OCI-M2 (cell line): ENCODE data around the gene C20orf144.

Source experiments
- DNase-seq: peaks from one replicate; lab custom pipeline; 2025; ENCODE audit not compliant: unreplicated experiment; lab: John Stamatoyannopoulos, UW

Gene C20orf144

GRCh38 chr20:33649201-33649681 is 12.9 kb upstream of the C20orf144 start:
- DNase-seq, result no peak

- no peak for DNase-seq
Observed at GRCh38 chr20:33650111-33650752, 11.9 kb upstream of the C20orf144 start.

- no peak for DNase-seq
Observed at GRCh38 chr20:33650753-33651561, 11.2 kb upstream of the C20orf144 start.

GRCh38 chr20:33651562-33652048 is 10.5 kb upstream of the C20orf144 start:
- no peak for DNase-seq

GRCh38 chr20:33653218-33653899 is 8.8 kb upstream of the C20orf144 start:
- DNase-seq, result peak; percentile 24

- no peak for DNase-seq
Observed at GRCh38 chr20:33653900-33654596, 8.1 kb upstream of the C20orf144 start.

GRCh38 chr20:33654680-33655161 is 7.4 kb upstream of the C20orf144 start:
- DNase-seq, result no peak

GRCh38 chr20:33655164-33655563 is 7.0 kb upstream of the C20orf144 start:
- DNase-seq, result no peak

GRCh38 chr20:33656010-33656782 is 5.9 kb upstream of the C20orf144 start:
- no peak for DNase-seq

- DNase-seq, result no peak
Observed at GRCh38 chr20:33656783-33657703, 5.1 kb upstream of the C20orf144 start.

- no peak for DNase-seq
Observed at GRCh38 chr20:33657704-33658095, 4.4 kb upstream of the C20orf144 start.

GRCh38 chr20:33658510-33658909 is 3.6 kb upstream of the C20orf144 start:
- no peak for DNase-seq

GRCh38 chr20:33658929-33659328 is 3.2 kb upstream of the C20orf144 start:
- no peak for DNase-seq

GRCh38 chr20:33659341-33660034 is 2.6 kb upstream of the C20orf144 start:
- no peak for DNase-seq

GRCh38 chr20:33660035-33660684 is 2.0 kb upstream of the C20orf144 start:
- no peak for DNase-seq

- DNase-seq, result no peak
Observed at GRCh38 chr20:33660685-33661058, 1.5 kb upstream of the C20orf144 start.

GRCh38 chr20:33663161-33664084 is 1.3 kb downstream of the C20orf144 start:
- DNase-seq, result no peak
